HG03139 (cell line): ENCODE results near the gene GUCY1B1.
"Not testable (repeated sequence)": the region's sequence is repeated elsewhere in the genome, so short reads cannot be mapped to it uniquely, and the experiment has no call there.

Experiments used
- ATAC-seq: cut with Tn5 transposase; IDR thresholded peaks from one replicate; pipeline ENCODE4 v1.9.1; 2021; ENCODE audit not compliant: unreplicated experiment

The GUCY1B1 gene

GRCh38 chr4:155761916-155762315 is 3.1 kb downstream of the GUCY1B1 start:
- no peak for ATAC-seq

GRCh38 chr4:155762334-155762733 is 3.5 kb downstream of the GUCY1B1 start:
- no peak for ATAC-seq

GRCh38 chr4:155763551-155763950 is 4.7 kb downstream of the GUCY1B1 start:
- no peak for ATAC-seq

GRCh38 chr4:155765149-155765548 is 6.3 kb downstream of the GUCY1B1 start:
- ATAC-seq = no peak

- ATAC-seq = no peak
These were observed 7.8 kb downstream of the GUCY1B1 start for GRCh38 chr4:155766622-155767021.

- no peak for ATAC-seq
These were observed 9.5 kb downstream of the GUCY1B1 start for GRCh38 chr4:155768370-155768769.

GRCh38 chr4:155769090-155769489 is 10.3 kb downstream of the GUCY1B1 start:
- ATAC-seq = peak; percentile 67

GRCh38 chr4:155772459-155773195 is 13.8 kb downstream of the GUCY1B1 start:
- ATAC-seq = no peak

GRCh38 chr4:155773196-155773800 is 14.5 kb downstream of the GUCY1B1 start:
- ATAC-seq = no peak

GRCh38 chr4:155774033-155774432 is 15.2 kb downstream of the GUCY1B1 start:
- no peak for ATAC-seq

- ATAC-seq = no peak
These were observed 19.3 kb downstream of the GUCY1B1 start for GRCh38 chr4:155777971-155778735.

GRCh38 chr4:155780775-155781174 is 22.0 kb downstream of the GUCY1B1 start:
- no peak for ATAC-seq

- ATAC-seq = no peak
These were observed 22.5 kb downstream of the GUCY1B1 start for GRCh38 chr4:155781249-155781831.

GRCh38 chr4:155784637-155785036 is 25.8 kb downstream of the GUCY1B1 start:
- ATAC-seq = no peak

GRCh38 chr4:155785828-155786227 is 27.0 kb downstream of the GUCY1B1 start:
- ATAC-seq = no peak

GRCh38 chr4:155787113-155787710 is 28.4 kb downstream of the GUCY1B1 start:
- peak; percentile 97 for ATAC-seq

GRCh38 chr4:155789391-155789790 is 30.6 kb downstream of the GUCY1B1 start:
- no peak for ATAC-seq

GRCh38 chr4:155789982-155790381 is 31.2 kb downstream of the GUCY1B1 start:
- ATAC-seq = no peak

GRCh38 chr4:155794589-155795236 is 35.9 kb downstream of the GUCY1B1 start:
- ATAC-seq = no peak

GRCh38 chr4:155795991-155796390 is 37.2 kb downstream of the GUCY1B1 start:
- peak; percentile 78 for ATAC-seq

- ATAC-seq = not testable (repeated sequence)
These were observed 38.8 kb downstream of the GUCY1B1 start for GRCh38 chr4:155797581-155797980.
